ENCODE data around the gene OR9G1. TPM values are rescaled to one million over a fixed set of nuclear protein-coding genes. Genes with fewer than 3 reads are reported as not detected.

The OR9G1 gene
- total RNA-seq, 1 experiment from 2014 or later: not detected

DNA sequence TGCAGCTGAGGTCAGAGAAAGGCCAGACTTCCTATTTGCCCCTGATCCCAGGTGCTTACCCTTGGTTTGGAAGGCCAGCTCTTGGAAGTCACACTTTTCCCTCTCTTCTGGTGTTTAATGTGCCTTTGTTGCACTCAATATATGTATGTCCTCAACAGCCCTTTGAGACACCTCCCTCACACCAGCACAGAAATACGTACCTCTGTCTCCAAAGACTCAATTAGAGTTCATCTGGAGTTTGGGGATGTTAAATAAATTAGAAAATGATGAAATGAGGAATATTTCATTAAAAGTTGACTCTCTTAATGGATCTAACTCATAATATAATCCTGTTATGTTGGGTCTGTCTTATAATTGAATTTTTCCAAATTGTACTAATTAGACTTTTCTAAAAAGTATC is 49.7 kb downstream of the OR9G1 start, which contains the start of gene OR9G4 (continued):
- no peak for TF ChIP-seq ZNF274 (IDR thresholded peaks at IDR 0.05; ENCODE audit: low read depth, low read length)

DNA sequence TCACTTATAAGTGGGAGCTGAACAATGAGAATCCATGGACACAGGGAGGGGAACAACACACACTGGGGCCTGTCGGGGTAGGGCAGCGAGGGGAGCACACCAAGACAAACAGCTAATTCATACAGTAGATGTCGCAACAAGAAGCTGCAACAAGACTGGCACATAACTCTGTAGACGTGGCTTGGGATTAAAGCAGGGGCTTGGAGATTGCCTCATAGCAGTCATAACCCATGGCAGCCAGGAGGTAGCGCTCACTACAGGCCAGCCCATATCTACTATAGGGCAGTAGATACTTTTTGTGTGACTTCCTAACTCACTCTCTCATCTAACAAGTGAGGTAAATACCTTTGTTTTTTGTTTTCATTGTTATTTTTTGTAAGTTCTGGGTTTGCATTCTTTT is 51.3 kb downstream of the OR9G1 start:
- CTCF ChIA-PET: no interaction called here

More for the DNA sequence above, 51.3 kb downstream of the OR9G1 start:
- intact Hi-C loops (cut with micrococcal nuclease): no loop called here
- H3K27me3 ChIP-seq (ENCODE audit: insufficient read depth, low read length): no peaks in the 10 kb centered on the region
- no peak overlapping the region for H2AFZ ChIP-seq (ENCODE audit: low read depth, low read length, poor library complexity, severe bottlenecking)
- no peak overlapping the region for H3K9ac ChIP-seq (ENCODE audit: low read length)
- DNase-seq (ENCODE audit: low read depth, low spot score): no peak
- H4K20me1 ChIP-seq (ENCODE audit: insufficient read depth): no peaks in the 10 kb centered on the region
- H3K9me2 ChIP-seq (ENCODE audit: insufficient read depth): no peaks in the 10 kb centered on the region
- H3K4me2 ChIP-seq (ENCODE audit: low read length): no peak overlapping the region
- H3K79me2 ChIP-seq (ENCODE audit: insufficient read depth, low read length): no peaks in the 10 kb centered on the region
- H3K9me3 ChIP-seq (ENCODE audit: control insufficient read depth in 1 of 2, insufficient read depth in 1 of 2, low read depth in 1 of 2, low read length in 2 of 2): peaks cover 7 to 10% of the 10 kb centered on the region in 2 experiments; a peak in 3 of 4 replicates
- no peaks in the 10 kb centered on the region for H3K4me1 ChIP-seq (ENCODE audit: control insufficient read depth in 1 of 2, insufficient read depth in 2 of 2, low read length in 2 of 2)
- no peaks in the 10 kb centered on the region for H3K36me3 ChIP-seq (ENCODE audit: control insufficient read depth in 1 of 2, insufficient read depth in 2 of 2, low read length in 2 of 2)
- ATAC-seq: no peak
- H3K27ac ChIP-seq (ENCODE audit: low read depth, low read length): no peak overlapping the region
- POLR2A ChIA-PET: no interaction called here
- TF ChIP-seq, protein P1, sequence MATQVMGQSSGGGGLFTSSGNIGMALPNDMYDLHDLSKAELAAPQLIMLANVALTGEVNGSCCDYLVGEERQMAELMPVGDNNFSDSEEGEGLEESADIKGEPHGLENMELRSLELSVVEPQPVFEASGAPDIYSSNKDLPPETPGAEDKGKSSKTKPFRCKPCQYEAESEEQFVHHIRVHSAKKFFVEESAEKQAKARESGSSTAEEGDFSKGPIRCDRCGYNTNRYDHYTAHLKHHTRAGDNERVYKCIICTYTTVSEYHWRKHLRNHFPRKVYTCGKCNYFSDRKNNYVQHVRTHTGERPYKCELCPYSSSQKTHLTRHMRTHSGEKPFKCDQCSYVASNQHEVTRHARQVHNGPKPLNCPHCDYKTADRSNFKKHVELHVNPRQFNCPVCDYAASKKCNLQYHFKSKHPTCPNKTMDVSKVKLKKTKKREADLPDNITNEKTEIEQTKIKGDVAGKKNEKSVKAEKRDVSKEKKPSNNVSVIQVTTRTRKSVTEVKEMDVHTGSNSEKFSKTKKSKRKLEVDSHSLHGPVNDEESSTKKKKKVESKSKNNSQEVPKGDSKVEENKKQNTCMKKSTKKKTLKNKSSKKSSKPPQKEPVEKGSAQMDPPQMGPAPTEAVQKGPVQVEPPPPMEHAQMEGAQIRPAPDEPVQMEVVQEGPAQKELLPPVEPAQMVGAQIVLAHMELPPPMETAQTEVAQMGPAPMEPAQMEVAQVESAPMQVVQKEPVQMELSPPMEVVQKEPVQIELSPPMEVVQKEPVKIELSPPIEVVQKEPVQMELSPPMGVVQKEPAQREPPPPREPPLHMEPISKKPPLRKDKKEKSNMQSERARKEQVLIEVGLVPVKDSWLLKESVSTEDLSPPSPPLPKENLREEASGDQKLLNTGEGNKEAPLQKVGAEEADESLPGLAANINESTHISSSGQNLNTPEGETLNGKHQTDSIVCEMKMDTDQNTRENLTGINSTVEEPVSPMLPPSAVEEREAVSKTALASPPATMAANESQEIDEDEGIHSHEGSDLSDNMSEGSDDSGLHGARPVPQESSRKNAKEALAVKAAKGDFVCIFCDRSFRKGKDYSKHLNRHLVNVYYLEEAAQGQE (IDR thresholded peaks at IDR 0.05; ENCODE audit: low read depth): no peak
- TF ChIP-seq POLR2A (IDR thresholded peaks at IDR 0.05; ENCODE audit: borderline replicate concordance, extremely low read depth, insufficient read depth, insufficient read length): no peak
- RAD21 ChIA-PET (ENCODE audit: low non-redundant PET in 1 of 2, low total read pairs in 2 of 2, uncharacterized antibody in 2 of 2, unreplicated experiment in 2 of 2): no interaction called here
- BruUV-seq (replicated peaks): no TSS peak
- H3K4me3 ChIP-seq (replicated peaks in 1 of 2; ENCODE audit: low read depth in 1 of 2, low read length in 2 of 2): no peak overlapping the region

Measured in HCT116 (cell line).